Activated CD8-positive, alpha-beta memory T cell treated with anti-CD3 and anti-CD28 coated beads for 36 hours (primary cell): ENCODE measurements around the gene RAD23A. TPM values are rescaled to one million over a fixed set of nuclear protein-coding genes. Genes with fewer than 3 reads are reported as not detected.
"Not testable (repeated sequence)": the region's sequence is repeated elsewhere in the genome, so short reads cannot be mapped to it uniquely, and the experiment has no call there.

ENCODE experiments used
- CTCF ChIA-PET: fragments of 350-600 bp; sonication (Branson Sonifier 250); formaldehyde crosslinking; loops from one replicate; lab custom pipeline; 2021; ENCODE audit warnings: antibody characterized with exemption; lab: Charles Lee
- POLR2A ChIA-PET: fragments of 350-600 bp; sonication (Branson Sonifier 250); formaldehyde crosslinking; loops from one replicate; lab custom pipeline; 2021; ENCODE audit warnings: antibody characterized with exemption; lab: Charles Lee
- total RNA-seq, 2 experiments: library from RNA; stranded (reverse); gene quantifications; one replicate each; pipeline ENCODE4 v1.2.3, GENCODE V29; 2021

Gene RAD23A
- total RNA-seq, 2 experiments from 2014 or later: 216 to 220 TPM

- ChIA-PET CTCF (interaction anchor here (1.9 to 3.5 kb wide), 2 partner anchors 16 kb away, joined by 8 to 12 read pairs; no protein-coding TSS in a partner anchor), POLR2A (no interaction called here)
These were observed 3.1 kb downstream of the RAD23A start for GRCh38 chr19:12948612-12949362.

GRCh38 chr19:12949363-12950283 lies 4.0 kb downstream of the RAD23A start:
- CTCF ChIA-PET: interaction anchor here (1.9 kb wide), 1 partner anchor 15 kb away, joined by 8 read pairs; no protein-coding TSS in a partner anchor
- POLR2A ChIA-PET: no interaction called here

- POLR2A ChIA-PET, CTCF ChIA-PET: not testable (repeated sequence)
These were observed 6.4 kb downstream of the RAD23A start for GRCh38 chr19:12952050-12952449.

- CTCF ChIA-PET: interaction anchor here (1.2 to 1.4 kb wide), 2 partner anchors 13 to 143 kb away, joined by 3 to 7 read pairs; no protein-coding TSS in a partner anchor
- POLR2A ChIA-PET: interaction anchor here (0.5 to 0.6 kb wide), 2 partner anchors 9 to 218 kb away, joined by 4 to 5 read pairs; partner anchors contain the start of gene TRIR
These were observed 7.0 kb downstream of the RAD23A start for GRCh38 chr19:12952488-12953137.

GRCh38 chr19:12953138-12953798 lies 7.6 kb downstream of the RAD23A start:
- ChIA-PET CTCF (interaction anchor here (1.1 to 1.4 kb wide), 3 partner anchors 12 to 143 kb away, joined by 3 to 7 read pairs (median 3); no protein-coding TSS in a partner anchor), POLR2A (interaction anchor here (0.5 to 1.3 kb wide), 4 partner anchors 7 to 219 kb away, joined by 3 to 5 read pairs (median 4); partner anchors contain the start of gene TRIR)

GRCh38 chr19:12953799-12954611 lies 8.3 kb downstream of the RAD23A start:
- CTCF ChIA-PET: interaction anchor here (1.1 to 2.9 kb wide), 4 partner anchors 11 to 142 kb away, joined by 3 to 20 read pairs (median 5); no protein-coding TSS in a partner anchor
- POLR2A ChIA-PET: interaction anchor here (0.6 to 1.3 kb wide), 3 partner anchors 8 to 1737 kb away, joined by 3 to 4 read pairs (median 3); no protein-coding TSS in a partner anchor

GRCh38 chr19:12954612-12954962 lies 8.9 kb downstream of the RAD23A start:
- ChIA-PET POLR2A (interaction anchor here (0.6 to 1.3 kb wide), 2 partner anchors 8 to 1737 kb away, joined by 3 to 4 read pairs; no protein-coding TSS in a partner anchor), CTCF (interaction anchor here (1.1 to 2.9 kb wide), 2 partner anchors 11 to 21 kb away, joined by 3 to 20 read pairs; no protein-coding TSS in a partner anchor)

GRCh38 chr19:12955575-12955974 lies 9.9 kb downstream of the RAD23A start:
- POLR2A ChIA-PET: not testable (repeated sequence)
- CTCF ChIA-PET: interaction anchor here (0.7 to 2.9 kb wide), 4 partner anchors 9 to 138 kb away, joined by 3 to 20 read pairs (median 4); no protein-coding TSS in a partner anchor

- POLR2A ChIA-PET: interaction anchor here (1.2 kb wide), 1 partner anchor 17 kb away, joined by 3 read pairs; no protein-coding TSS in a partner anchor
- CTCF ChIA-PET: interaction anchor here (0.7 to 2.9 kb wide), 4 partner anchors 10 to 138 kb away, joined by 3 to 20 read pairs (median 4); no protein-coding TSS in a partner anchor
These were observed 10.3 kb downstream of the RAD23A start for GRCh38 chr19:12955996-12956395.

GRCh38 chr19:12956446-12957388 lies 11.1 kb downstream of the RAD23A start, which contains the start of gene GADD45GIP1:
TSS of gene GADD45GIP1 (minus strand) at chr19:12957223. CDS start at chr19:12957212, 11 bp downstream.
- POLR2A ChIA-PET: interaction anchor here (1.2 kb wide), 1 partner anchor 17 kb away, joined by 3 read pairs; no protein-coding TSS in a partner anchor
- CTCF ChIA-PET: interaction anchor here (0.6 to 2.9 kb wide), 5 partner anchors 9 to 556 kb away, joined by 3 to 20 read pairs (median 5); partner anchors contain the start of gene ZNF799

GRCh38 chr19:12957389-12957952 lies 11.8 kb downstream of the RAD23A start:
- CTCF ChIA-PET: interaction anchor here (2.2 kb wide), 1 partner anchor 73 kb away, joined by 5 read pairs; no protein-coding TSS in a partner anchor
- POLR2A ChIA-PET: not testable (repeated sequence)

- POLR2A ChIA-PET: interaction anchor here (0.7 kb wide), 1 partner anchor 74 kb away, joined by 9 read pairs; no protein-coding TSS in a partner anchor
These were observed 13.8 kb downstream of the RAD23A start for GRCh38 chr19:12959481-12959880.

GRCh38 chr19:12965017-12965811 lies 19.6 kb downstream of the RAD23A start:
- POLR2A ChIA-PET: interaction anchor here (0.5 to 1.1 kb wide), 6 partner anchors 9 to 190 kb away, joined by 3 to 4 read pairs (median 3); partner anchors contain the start of gene FARSA
- CTCF ChIA-PET: interaction anchor here (0.6 to 6.8 kb wide), 63 partner anchors 10 to 1383 kb away, joined by 3 to 83 read pairs (median 4); partner anchors contain the start of genes CACNA1A, CALR, DNASE2 and FARSA

More at GRCh38 chr19:12959481-12959880, 13.8 kb downstream of the RAD23A start:
- CTCF ChIA-PET: interaction anchor here (1.2 to 1.3 kb wide), 2 partner anchors 9 to 18 kb away, joined by 3 to 4 read pairs; no protein-coding TSS in a partner anchor

GRCh38 chr19:12965812-12966135 lies 20.1 kb downstream of the RAD23A start:
- CTCF ChIA-PET: interaction anchor here (0.6 to 6.8 kb wide), 59 partner anchors 10 to 1384 kb away, joined by 3 to 83 read pairs (median 5); partner anchors contain the start of genes CACNA1A, CALR, DNASE2 and FARSA
- POLR2A ChIA-PET: interaction anchor here (0.8 to 1.1 kb wide), 4 partner anchors 19 to 128 kb away, joined by 3 to 4 read pairs (median 4); partner anchors contain the start of gene FARSA
